Adrenal gland (tissue), 12 donors: ENCODE data around the gene ZNF816. TPM values are rescaled to one million over a fixed set of nuclear protein-coding genes. Genes with fewer than 3 reads are reported as not detected.

Source experiments
- DNase-seq, 7 donors: peaks; one replicate each; pipeline ENCODE4 v3.0.0-alpha.2; 2019 to 2020
- H3K27ac ChIP-seq, 5 donors: fragments of 200-600 bp; sonication (generic) in 4 of 5; 1 replicate in 3 of 5; 2 replicates in 2 of 5; pipeline versions ENCODE4 v1.5.1 to v1.8.0; 2016 to 2020; ENCODE audit warnings: mild to moderate bottlenecking in 1 of 5
- H3K27me3 ChIP-seq: fragments of 200-600 bp; 2 replicates; pipeline ENCODE4 v1.8.0; 2021
- H3K36me3 ChIP-seq, 2 donors: fragments of 200-600 bp; replicated peaks in 1 of 2; 1 replicate in 1 of 2; 2 replicates in 1 of 2; pipeline versions ENCODE4 v1.5.1 to v1.8.0; 2018 to 2022
- H3K4me1 ChIP-seq, 2 donors: fragments of 200-600 bp; replicated peaks in 1 of 2; 1 replicate in 1 of 2; 2 replicates in 1 of 2; pipeline versions ENCODE4 v1.5.1 to v1.8.0; 2018 to 2021
- H3K4me3 ChIP-seq, 4 donors: fragments of 200-600 bp; sonication (generic) in 3 of 4; one replicate each; pipeline ENCODE4 v1.5.1; 2016 to 2018
- H3K9me3 ChIP-seq, 3 donors: fragments of 200-600 bp; sonication (generic) in 1 of 3; replicated peaks in 1 of 3; 1 replicate in 2 of 3; 2 replicates in 1 of 3; pipeline versions ENCODE4 v1.5.1 to v1.8.0; 2016 to 2021
- POLR2A ChIP-seq, 2 donors: fragments of 450-650 bp; IDR thresholded peaks; one replicate each; pipeline ENCODE4 v1.6.1; 2017; ENCODE audit warnings: antibody characterized with exemption in 2 of 2, mild to moderate bottlenecking in 2 of 2, moderate library complexity in 1 of 2
- WGBS, 4 donors: extraction: QIAGEN DNeasy Blood & Tissue Kit in 2 of 4; methylation state at CpG; one replicate each; pipeline versions ENCODE4 v1.1.5 to v1.1.7; 2013 to 2017; 5-methylcytosine and 5-hydroxymethylcytosine counted together
- intact Hi-C, 2 donors: fragments of 100-400 bp; cut with DNase I; formaldehyde crosslinking; loops; one replicate each; pipeline versions ENCODE4 v1.14.1 to v1.15.0; 2022 to 2023
- polyA plus RNA-seq, 3 donors: library from polyadenylated mRNA; stranded (reverse); fragments of 200-250 nt in 2 of 3; fragments of 350-450 nt in 1 of 3; fragmentation: Illumina TruSeq in 1 of 3; extraction: RNeasy Lipid Tissue Mini Kit (QIAGEN cat#74804) in 1 of 3; gene quantifications; one replicate each; pipeline ENCODE4 v1.2.3, GENCODE V29; 2013 to 2014
- total RNA-seq, 9 donors: library from RNA; depleted of rRNA in 4 of 9; stranded (reverse); fragments of >200 nt in 4 of 9; fragments of 120-200 nt in 1 of 9; fragmentation: NEBNext Ultra II Directional in 1 of 9; extraction: Animal tissue kit (Norgen Biotek cat#: 25700) in 1 of 9; gene quantifications; one replicate each; pipeline versions ENCODE4 v1.1.0 to v1.2.4, GENCODE V29; 2013 to 2023
- TF ChIP-seq, protein P1 (sequence below), 6 experiments: fragments of 450-650 bp in 4 of 6; fragments of 200-600 bp in 2 of 6; sonication (generic) in 1 of 6; IDR thresholded peaks; 1 replicate in 5 of 6; 2 replicates in 1 of 6; pipeline versions ENCODE4 v1.5.1 to v1.8.0; 2016 to 2021; ENCODE audit warnings: antibody characterized with exemption in 6 of 6, mild to moderate bottlenecking in 2 of 6, moderate library complexity in 1 of 6
- donor health status: healthy with polysubstance abuse.
- donor health status: Bipolar disorder and iron deficiency.
- donor health status: DM: yes; HTN: yes; CAD: no.
- donor health status: DM: no; HTN: no; CAD: no.
- donor health status: DM: no; HTN: no; CAD: no.
- donor health status: DM: yes; HTN: yes; CAD: no.

The ZNF816 gene
- total and polyA plus RNA-seq, 12 donors: 2.3 to 29.3 (median 11.4) TPM

GRCh38 chr19:53008061-53008778 is 45.5 kb upstream of the ZNF816 start:
- TF ChIP-seq, protein P1, sequence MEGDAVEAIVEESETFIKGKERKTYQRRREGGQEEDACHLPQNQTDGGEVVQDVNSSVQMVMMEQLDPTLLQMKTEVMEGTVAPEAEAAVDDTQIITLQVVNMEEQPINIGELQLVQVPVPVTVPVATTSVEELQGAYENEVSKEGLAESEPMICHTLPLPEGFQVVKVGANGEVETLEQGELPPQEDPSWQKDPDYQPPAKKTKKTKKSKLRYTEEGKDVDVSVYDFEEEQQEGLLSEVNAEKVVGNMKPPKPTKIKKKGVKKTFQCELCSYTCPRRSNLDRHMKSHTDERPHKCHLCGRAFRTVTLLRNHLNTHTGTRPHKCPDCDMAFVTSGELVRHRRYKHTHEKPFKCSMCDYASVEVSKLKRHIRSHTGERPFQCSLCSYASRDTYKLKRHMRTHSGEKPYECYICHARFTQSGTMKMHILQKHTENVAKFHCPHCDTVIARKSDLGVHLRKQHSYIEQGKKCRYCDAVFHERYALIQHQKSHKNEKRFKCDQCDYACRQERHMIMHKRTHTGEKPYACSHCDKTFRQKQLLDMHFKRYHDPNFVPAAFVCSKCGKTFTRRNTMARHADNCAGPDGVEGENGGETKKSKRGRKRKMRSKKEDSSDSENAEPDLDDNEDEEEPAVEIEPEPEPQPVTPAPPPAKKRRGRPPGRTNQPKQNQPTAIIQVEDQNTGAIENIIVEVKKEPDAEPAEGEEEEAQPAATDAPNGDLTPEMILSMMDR (IDR thresholded peaks at IDR 0.05): no peak
- no peak for TF ChIP-seq POLR2A (IDR thresholded peaks at IDR 0.05)
- intact Hi-C loops: no loop called here
- Histone ChIP-seq H3K27ac (no peak overlapping the region), H3K4me1 (no peaks in the 10 kb centered on the region), H3K9me3 (no peaks in the 10 kb centered on the region), H3K4me3 (no peak overlapping the region), H3K27me3 (no peaks in the 10 kb centered on the region), H3K36me3 (no peaks in the 10 kb centered on the region)
- 85 to 89% (median 86%) methylated on average over 25 of the region's 25 CpGs for WGBS, 4 donors
- DNase-seq: no peak

DNA sequence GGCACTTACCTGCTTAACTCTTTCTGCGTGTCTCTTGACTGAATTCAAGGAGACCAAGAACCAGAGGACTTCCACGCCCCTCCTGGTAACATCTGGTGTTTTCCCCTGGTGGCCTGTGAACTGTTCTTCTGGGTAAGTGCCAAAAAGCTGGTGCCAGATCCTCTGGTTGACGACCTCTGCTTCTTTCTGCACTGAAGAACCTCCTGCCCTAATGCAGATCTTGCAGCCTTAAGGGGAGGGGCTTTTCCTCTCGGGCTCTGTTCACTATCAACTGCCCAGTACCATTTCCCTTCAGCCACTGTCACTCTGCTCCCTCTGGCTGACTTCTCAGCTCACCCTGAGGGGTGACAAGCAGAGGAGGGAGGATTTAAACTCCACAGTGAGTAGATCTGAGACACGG is 44.9 kb upstream of the ZNF816 start:
- Histone ChIP-seq H3K9me3 (no peaks in the 10 kb centered on the region), H3K27ac (no peak overlapping the region), H3K4me1 (no peaks in the 10 kb centered on the region), H3K36me3 (no peaks in the 10 kb centered on the region), H3K27me3 (no peaks in the 10 kb centered on the region), H3K4me3 (no peak overlapping the region)
- 56 to 68% (median 67%) methylated on average over 4 to 5 of the region's 5 CpGs for WGBS, 4 donors
- TF ChIP-seq POLR2A (IDR thresholded peaks at IDR 0.05): no peak
- intact Hi-C loops: no loop called here
- DNase-seq: no peak

GRCh38 chr19:53007200-53007599 is 44.5 kb upstream of the ZNF816 start:
- intact Hi-C loops: no loop called here
- WGBS, 4 donors: 70 to 79% (median 71%) methylated on average over 4 to 7 of the region's 7 CpGs
- Histone ChIP-seq H3K27me3 (no peaks in the 10 kb centered on the region), H3K4me1 (no peaks in the 10 kb centered on the region), H3K27ac (no peak overlapping the region), H3K36me3 (no peaks in the 10 kb centered on the region), H3K9me3 (no peaks in the 10 kb centered on the region), H3K4me3 (no peak overlapping the region)
- TF ChIP-seq POLR2A (IDR thresholded peaks at IDR 0.05): no peak
- TF ChIP-seq, protein P1 (IDR thresholded peaks at IDR 0.05): no peak
- no peak for DNase-seq

DNA sequence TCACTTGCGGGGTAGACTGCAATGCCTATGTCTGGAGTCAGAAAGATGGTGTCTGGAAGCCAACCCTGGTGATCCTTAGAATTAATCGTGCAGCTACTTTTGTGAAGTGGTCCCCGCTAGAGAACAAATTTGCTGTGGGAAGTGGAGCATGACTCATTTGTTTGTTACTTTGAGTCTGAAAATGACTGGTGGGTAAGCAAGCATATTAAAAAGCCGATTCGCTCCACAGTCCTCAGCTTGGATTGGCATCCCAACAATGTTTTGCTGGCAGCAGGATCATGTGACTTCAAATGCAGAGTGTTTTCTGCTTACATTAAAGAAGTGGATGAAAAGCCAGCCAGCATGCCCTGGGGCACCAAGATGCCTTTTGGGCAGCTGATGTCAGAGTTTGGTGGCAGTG is 41.6 kb upstream of the ZNF816 start:
- no peaks in the 10 kb centered on the region for H3K36me3 ChIP-seq
- no peak for DNase-seq
- TF ChIP-seq POLR2A (IDR thresholded peaks at IDR 0.05): no peak
- TF ChIP-seq, protein P1 (IDR thresholded peaks at IDR 0.05): no peak
- intact Hi-C loops: no loop called here
- no peak overlapping the region for H3K4me3 ChIP-seq
- no peak overlapping the region for H3K27ac ChIP-seq
- no peaks in the 10 kb centered on the region for H3K4me1 ChIP-seq
- no peaks in the 10 kb centered on the region for H3K9me3 ChIP-seq
- H3K27me3 ChIP-seq: no peaks in the 10 kb centered on the region
- 87 to 94% (median 92%) methylated on average over 5 of the region's 5 CpGs for WGBS, 4 donors

- TF ChIP-seq POLR2A (IDR thresholded peaks at IDR 0.05): no peak
- TF ChIP-seq, protein P1 (IDR thresholded peaks at IDR 0.05): no peak
- 38 to 57% (median 46%) methylated on average over 2 of the region's 2 CpGs for WGBS, 4 donors
- intact Hi-C loops: no loop called here
These were observed 39.8 kb upstream of the ZNF816 start for GRCh38 chr19:53002479-53002878.

More at GRCh38 chr19:53002479-53002878, 39.8 kb upstream of the ZNF816 start:
- Histone ChIP-seq H3K4me1 (no peaks in the 10 kb centered on the region), H3K9me3 (no peaks in the 10 kb centered on the region), H3K4me3 (no peak overlapping the region), H3K36me3 (no peaks in the 10 kb centered on the region), H3K27ac (no peak overlapping the region), H3K27me3 (no peaks in the 10 kb centered on the region)
- no peak for DNase-seq
